Activated CD8-positive, alpha-beta T cell treated with anti-CD3 and anti-CD28 coated beads for 36 hours (primary cell): ENCODE measurements around the gene PTPRG. TPM values are rescaled to one million over a fixed set of nuclear protein-coding genes. Genes with fewer than 3 reads are reported as not detected.
A peak's percentile ranks its signal among the peaks of the same experiment; 100 is the strongest.

Source experiments
- ATAC-seq: fragments of 200-7000 bp; cut with Tn5 transposase; one replicate; pipeline ENCODE4 v1.10.0; 2021; ENCODE audit warnings: mild to moderate bottlenecking, moderate library complexity
- CTCF ChIA-PET: fragments of 350-600 bp; sonication (Branson Sonifier 250); formaldehyde crosslinking; loops from one replicate; lab custom pipeline; 2021; ENCODE audit warnings: antibody characterized with exemption; lab: Charles Lee
- POLR2A ChIA-PET: fragments of 350-600 bp; sonication (Branson Sonifier 250); formaldehyde crosslinking; loops from one replicate; lab custom pipeline; 2021; ENCODE audit warnings: antibody characterized with exemption; lab: Charles Lee
- DNase-seq: peaks from one replicate; pipeline ENCODE4 v3.0.0-alpha.2; 2020
- H3K27ac Mint-ChIP-seq: one replicate; pipeline ENCODE4 v1.8.0; 2021; ENCODE audit warnings: mild to moderate bottlenecking, mixed read lengths
- H3K27me3 Mint-ChIP-seq: one replicate; pipeline ENCODE4 v1.8.0; 2021; ENCODE audit warnings: mixed read lengths
- H3K36me3 Mint-ChIP-seq: one replicate; pipeline ENCODE4 v1.8.0; 2021; ENCODE audit warnings: low read depth, mixed read lengths
- H3K4me1 Mint-ChIP-seq: one replicate; pipeline ENCODE4 v1.8.0; 2021; ENCODE audit warnings: low read depth, mixed read lengths
- H3K4me3 Mint-ChIP-seq: one replicate; pipeline ENCODE4 v1.8.0; 2021; ENCODE audit warnings: mild to moderate bottlenecking, moderate library complexity, mixed read lengths
- H3K9me3 Mint-ChIP-seq: one replicate; pipeline ENCODE4 v1.8.0; 2021; ENCODE audit warnings: mixed read lengths
- intact Hi-C: fragments of 100-400 bp; cut with micrococcal nuclease; formaldehyde crosslinking; loops from one replicate; pipeline ENCODE4 v1.10.0; 2022
- total RNA-seq, 2 experiments: library from RNA; stranded (reverse); gene quantifications; one replicate each; pipeline ENCODE4 v1.2.3, GENCODE V29; 2021
- TF ChIP-seq, protein P1 (sequence below): fragments of 200-600 bp; IDR thresholded peaks from one replicate; pipeline ENCODE4 v1.8.0; 2022; ENCODE audit warnings: antibody characterized with exemption, mild to moderate bottlenecking

PTPRG gene
- total RNA-seq, 2 experiments from 2014 or later: not detected

DNA sequence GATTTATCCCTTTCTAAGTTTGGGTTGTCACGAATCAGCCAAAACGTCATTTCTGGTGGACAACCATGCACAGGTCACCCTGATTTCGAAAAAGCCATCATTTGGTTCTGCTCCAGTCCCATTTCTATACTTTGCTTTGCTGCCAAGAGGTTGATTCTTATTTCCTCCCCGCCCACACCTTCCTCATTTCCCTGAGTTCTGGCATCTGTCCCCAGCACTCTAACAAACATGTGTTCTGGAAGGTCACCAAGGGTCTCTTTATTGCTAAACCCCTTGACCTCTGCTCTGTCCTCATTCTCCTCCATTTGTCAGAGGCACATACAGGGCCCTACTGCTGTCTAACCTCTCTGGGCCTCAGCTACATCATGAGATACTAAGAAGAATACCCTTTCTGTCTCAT is 36.4 kb upstream of the PTPRG start:
- DNase-seq: no peak
- CTCF ChIA-PET: no interaction called here
- H3K4me3 Mint-ChIP-seq: no peak overlapping the region
- ATAC-seq: no peak
- H3K4me1 Mint-ChIP-seq: peaks cover 23% of the 10 kb centered on the region
- no peaks in the 10 kb centered on the region for H3K9me3 Mint-ChIP-seq
- no peak overlapping the region for H3K27ac Mint-ChIP-seq
- POLR2A ChIA-PET: no interaction called here
- peaks cover 5% of the 10 kb centered on the region for H3K27me3 Mint-ChIP-seq
- H3K36me3 Mint-ChIP-seq: no peaks in the 10 kb centered on the region
- TF ChIP-seq, protein P1, sequence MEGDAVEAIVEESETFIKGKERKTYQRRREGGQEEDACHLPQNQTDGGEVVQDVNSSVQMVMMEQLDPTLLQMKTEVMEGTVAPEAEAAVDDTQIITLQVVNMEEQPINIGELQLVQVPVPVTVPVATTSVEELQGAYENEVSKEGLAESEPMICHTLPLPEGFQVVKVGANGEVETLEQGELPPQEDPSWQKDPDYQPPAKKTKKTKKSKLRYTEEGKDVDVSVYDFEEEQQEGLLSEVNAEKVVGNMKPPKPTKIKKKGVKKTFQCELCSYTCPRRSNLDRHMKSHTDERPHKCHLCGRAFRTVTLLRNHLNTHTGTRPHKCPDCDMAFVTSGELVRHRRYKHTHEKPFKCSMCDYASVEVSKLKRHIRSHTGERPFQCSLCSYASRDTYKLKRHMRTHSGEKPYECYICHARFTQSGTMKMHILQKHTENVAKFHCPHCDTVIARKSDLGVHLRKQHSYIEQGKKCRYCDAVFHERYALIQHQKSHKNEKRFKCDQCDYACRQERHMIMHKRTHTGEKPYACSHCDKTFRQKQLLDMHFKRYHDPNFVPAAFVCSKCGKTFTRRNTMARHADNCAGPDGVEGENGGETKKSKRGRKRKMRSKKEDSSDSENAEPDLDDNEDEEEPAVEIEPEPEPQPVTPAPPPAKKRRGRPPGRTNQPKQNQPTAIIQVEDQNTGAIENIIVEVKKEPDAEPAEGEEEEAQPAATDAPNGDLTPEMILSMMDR: no peak
- intact Hi-C loops: no loop called here

DNA sequence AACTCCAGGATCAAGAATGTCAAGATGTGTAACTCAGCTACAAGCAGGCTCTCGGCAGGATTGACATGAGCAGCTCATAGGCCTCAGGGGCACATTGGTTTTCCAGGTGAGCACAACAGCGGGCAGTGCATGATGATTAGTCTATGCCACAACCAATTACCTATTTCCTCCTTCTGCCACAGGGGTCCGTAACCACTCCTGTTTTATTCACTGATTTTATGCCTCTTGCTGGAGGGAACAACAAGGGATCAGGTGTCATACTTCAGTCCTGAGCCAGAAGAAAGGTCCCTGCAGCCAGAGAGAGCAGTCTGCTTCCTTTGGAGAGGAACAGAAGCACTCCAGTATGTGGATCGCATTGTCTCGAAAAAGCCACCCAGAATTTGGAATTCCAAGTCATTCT is 35.1 kb upstream of the PTPRG start:
- ChIA-PET POLR2A (no interaction called here), CTCF (no interaction called here)
- intact Hi-C loops: no loop called here
- H3K4me1 Mint-ChIP-seq: peaks cover 15% of the 10 kb centered on the region
- no peaks in the 10 kb centered on the region for H3K36me3 Mint-ChIP-seq
- ATAC-seq: no peak
- H3K27ac Mint-ChIP-seq: no peak overlapping the region
- no peak for DNase-seq
- H3K9me3 Mint-ChIP-seq: no peaks in the 10 kb centered on the region
- TF ChIP-seq, protein P1: no peak
- no peak overlapping the region for H3K4me3 Mint-ChIP-seq
- peaks cover 5% of the 10 kb centered on the region for H3K27me3 Mint-ChIP-seq

DNA sequence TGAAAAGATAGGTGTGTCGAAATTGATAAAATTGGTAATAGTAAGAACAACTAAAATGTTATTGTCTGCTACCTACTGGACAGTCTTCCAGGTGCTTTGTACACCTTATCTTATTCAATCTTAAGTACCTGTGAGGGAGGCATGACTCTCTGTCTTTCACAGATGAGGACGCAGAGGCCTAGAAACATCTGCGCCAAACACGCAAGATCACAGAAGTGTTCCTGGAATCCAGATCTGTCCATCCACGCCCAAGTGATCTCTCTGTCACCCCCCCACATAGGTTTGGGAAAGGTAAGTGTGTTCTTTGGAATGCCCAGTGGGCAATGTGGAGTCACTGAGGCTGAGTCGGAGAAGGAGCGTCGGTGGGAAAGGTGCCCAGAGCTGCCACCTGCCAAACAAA is 34.4 kb upstream of the PTPRG start:
- H3K4me1 Mint-ChIP-seq: peaks cover 10% of the 10 kb centered on the region
- no peaks in the 10 kb centered on the region for H3K9me3 Mint-ChIP-seq
- H3K27ac Mint-ChIP-seq: no peak overlapping the region
- no peak for DNase-seq
- no peak overlapping the region for H3K4me3 Mint-ChIP-seq
- H3K27me3 Mint-ChIP-seq: peaks cover 5% of the 10 kb centered on the region
- H3K36me3 Mint-ChIP-seq: no peaks in the 10 kb centered on the region
- TF ChIP-seq, protein P1: no peak
- CTCF ChIA-PET: no interaction called here
- no peak for ATAC-seq
- POLR2A ChIA-PET: no interaction called here
- intact Hi-C loops: no loop called here

DNA sequence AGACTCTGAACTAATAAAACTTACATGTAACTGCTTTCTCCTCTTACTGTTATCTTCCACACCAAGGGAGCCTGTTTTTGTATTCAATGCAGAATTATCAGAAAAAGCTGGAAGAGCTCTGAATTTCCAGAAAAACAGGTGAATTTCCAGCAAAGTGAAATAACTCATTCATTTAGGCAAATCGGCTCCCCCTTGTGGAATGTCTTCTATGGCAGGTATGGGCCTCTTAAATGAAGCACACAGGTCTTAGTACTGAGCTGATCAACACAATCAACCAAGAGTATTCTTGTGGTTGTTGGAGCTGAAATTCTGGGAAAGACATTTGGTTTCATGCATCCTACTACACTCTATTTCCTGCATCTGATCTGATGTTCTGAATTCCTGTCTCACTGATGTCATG is 31.0 kb upstream of the PTPRG start:
- no peak for ATAC-seq
- peak; percentile 40 for DNase-seq
- POLR2A ChIA-PET: no interaction called here
- Mint-ChIP-seq H3K27ac (no peak overlapping the region), H3K4me3 (no peak overlapping the region), H3K27me3 (peaks cover 4% of the 10 kb centered on the region), H3K9me3 (no peaks in the 10 kb centered on the region), H3K36me3 (no peaks in the 10 kb centered on the region), H3K4me1 (no peaks in the 10 kb centered on the region)
- CTCF ChIA-PET: interaction anchor here (0.7 to 1.7 kb wide), 6 partner anchors 8 to 384 kb away, joined by 3 to 5 read pairs (median 3); no protein-coding TSS in a partner anchor
- TF ChIP-seq, protein P1: peak; percentile 47
- intact Hi-C loops: no loop called here

DNA sequence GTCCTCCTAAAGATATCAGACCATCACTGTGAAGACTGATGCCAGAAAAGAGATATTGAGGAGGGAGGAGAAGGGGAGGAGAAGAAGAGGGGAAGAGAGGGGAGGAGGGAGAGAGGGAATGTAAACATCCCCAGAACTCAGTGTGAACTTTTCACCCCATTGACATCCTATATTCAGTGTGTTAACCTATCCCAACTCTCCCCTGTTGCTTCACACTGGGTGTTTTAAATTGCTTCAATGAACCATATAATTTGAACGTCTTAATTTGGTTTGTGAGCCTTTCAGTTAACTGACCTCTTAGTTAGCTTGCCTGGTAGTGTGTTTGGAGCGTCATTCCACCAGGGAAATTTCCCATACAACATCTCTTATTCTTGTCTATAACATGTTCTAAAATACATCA is 29.8 kb upstream of the PTPRG start:
- CTCF ChIA-PET: interaction anchor here (1.2 kb wide), 1 partner anchor 66 kb away, joined by 3 read pairs; no protein-coding TSS in a partner anchor
- TF ChIP-seq, protein P1: no peak
- Mint-ChIP-seq H3K27ac (no peak overlapping the region), H3K4me3 (no peak overlapping the region), H3K4me1 (no peaks in the 10 kb centered on the region), H3K27me3 (peaks cover 1% of the 10 kb centered on the region), H3K36me3 (no peaks in the 10 kb centered on the region), H3K9me3 (no peaks in the 10 kb centered on the region)
- no peak for ATAC-seq
- POLR2A ChIA-PET: no interaction called here
- DNase-seq: no peak
- intact Hi-C loops: no loop called here
